Mesothelial cell of epicardium (in vitro differentiated cells): ENCODE results near the gene SCFD2. TPM values are rescaled to one million over a fixed set of nuclear protein-coding genes. Genes with fewer than 3 reads are reported as not detected.

ENCODE experiments used
- DNase-seq, 2 experiments: peaks; one replicate each; pipeline ENCODE4 v3.0.0; 2021; ENCODE audit warnings: low spot score in 2 of 2; ENCODE audit not compliant: unreplicated experiment in 2 of 2
- H3K27ac Mint-ChIP-seq: 2 replicates; pipeline ENCODE4 v1.8.0; 2021; ENCODE audit warnings: mixed read lengths
- H3K27me3 Mint-ChIP-seq: 2 replicates; pipeline ENCODE4 v1.8.0; 2021; ENCODE audit warnings: low read depth, mixed read lengths
- H3K36me3 Mint-ChIP-seq: 2 replicates; pipeline ENCODE4 v1.8.0; 2021; ENCODE audit warnings: mixed read lengths
- H3K4me1 Mint-ChIP-seq: 2 replicates; pipeline ENCODE4 v1.8.0; 2021; ENCODE audit warnings: mixed read lengths
- H3K4me3 Mint-ChIP-seq: 2 replicates; pipeline ENCODE4 v1.8.0; 2021; ENCODE audit warnings: mild to moderate bottlenecking, moderate library complexity, mixed read lengths
- H3K9me3 Mint-ChIP-seq: 2 replicates; pipeline ENCODE4 v1.8.0; 2021; ENCODE audit warnings: mixed read lengths
- CTCF ChIP-seq: fragments of 200-600 bp; sonication (generic); IDR thresholded peaks from one replicate; pipeline ENCODE4 v1.5.0; 2021; ENCODE audit warnings: antibody characterized with exemption; ENCODE audit not compliant: unreplicated experiment
- total RNA-seq: library from RNA; stranded (reverse); gene quantifications from 3 replicates; pipeline ENCODE4 v1.2.1, GENCODE V29; 2021

The SCFD2 gene
- total RNA-seq, 1 donor from 2014 or later: 15.6 TPM

- DNase-seq: no peak
- peaks cover 70% of the 10 kb centered on the region for H3K4me1 Mint-ChIP-seq
- H3K27me3 Mint-ChIP-seq: no peaks in the 10 kb centered on the region
- H3K4me3 Mint-ChIP-seq: no peak overlapping the region
- H3K9me3 Mint-ChIP-seq: no peaks in the 10 kb centered on the region
- H3K27ac Mint-ChIP-seq: peak overlapping the region; percentile 40
- H3K36me3 Mint-ChIP-seq: no peaks in the 10 kb centered on the region
- no peak for TF ChIP-seq CTCF
Observed at GRCh38 chr4:52990706-52991105, 375.2 kb downstream of the SCFD2 start.

GRCh38 chr4:52989865-52990264, 376.0 kb downstream of the SCFD2 start:
- H3K4me1 Mint-ChIP-seq: peaks cover 74% of the 10 kb centered on the region
- H3K4me3 Mint-ChIP-seq: no peak overlapping the region
- H3K36me3 Mint-ChIP-seq: no peaks in the 10 kb centered on the region
- H3K9me3 Mint-ChIP-seq: no peaks in the 10 kb centered on the region
- peak overlapping the region; percentile 31 for H3K27ac Mint-ChIP-seq
- DNase-seq: no peak
- no peak for TF ChIP-seq CTCF
- no peaks in the 10 kb centered on the region for H3K27me3 Mint-ChIP-seq

GRCh38 chr4:52987392-52988056, 378.3 kb downstream of the SCFD2 start:
- peak overlapping the region; percentile 1 for H3K4me3 Mint-ChIP-seq
- no peak for TF ChIP-seq CTCF
- no peaks in the 10 kb centered on the region for H3K9me3 Mint-ChIP-seq
- H3K27ac Mint-ChIP-seq: peak overlapping the region; percentile 89
- DNase-seq: no peak
- peaks cover 80% of the 10 kb centered on the region for H3K4me1 Mint-ChIP-seq
- no peaks in the 10 kb centered on the region for H3K36me3 Mint-ChIP-seq
- H3K27me3 Mint-ChIP-seq: no peaks in the 10 kb centered on the region

GRCh38 chr4:52984462-52984881, 381.4 kb downstream of the SCFD2 start:
- DNase-seq: no peak
- Mint-ChIP-seq H3K4me3 (no peak overlapping the region), H3K27me3 (no peaks in the 10 kb centered on the region), H3K4me1 (peaks cover 73% of the 10 kb centered on the region), H3K9me3 (no peaks in the 10 kb centered on the region), H3K36me3 (no peaks in the 10 kb centered on the region), H3K27ac (peak overlapping the region; percentile 27)
- TF ChIP-seq CTCF: no peak

DNA sequence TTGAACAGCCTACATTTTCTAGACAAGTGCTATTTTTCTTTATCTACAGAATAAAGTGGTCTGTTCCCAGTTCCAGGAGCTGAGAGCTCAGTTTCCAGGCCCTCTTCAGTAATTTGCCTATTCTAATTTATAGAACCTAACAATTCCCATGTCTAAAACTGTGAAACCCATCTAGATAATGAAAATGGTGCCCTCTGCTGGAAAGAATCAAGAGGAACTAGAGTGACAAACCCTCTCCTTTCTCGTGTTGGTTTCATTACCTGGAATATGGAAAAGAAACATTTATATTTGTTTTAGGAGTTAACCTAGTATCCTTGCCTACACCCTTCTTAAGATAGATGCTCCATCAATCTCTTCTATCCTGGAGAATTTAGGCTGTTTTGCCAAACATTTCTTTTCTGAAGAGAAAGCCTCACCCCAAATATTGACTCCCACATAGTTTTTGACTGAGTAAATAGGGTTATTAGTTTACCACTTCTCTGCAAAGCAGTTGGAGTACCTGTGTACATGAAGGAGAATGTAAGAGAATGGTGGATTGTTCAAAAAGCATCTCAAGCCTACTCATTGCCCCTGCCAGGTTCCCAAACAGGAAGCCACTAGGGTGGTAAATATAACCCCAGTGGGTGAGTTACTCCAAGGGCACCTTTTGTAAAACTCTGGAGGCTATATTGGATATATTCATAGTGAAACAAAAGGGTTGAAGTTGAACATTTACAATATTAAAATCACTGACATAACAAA, 382.1 kb downstream of the SCFD2 start:
- H3K36me3 Mint-ChIP-seq: no peaks in the 10 kb centered on the region
- no peaks in the 10 kb centered on the region for H3K9me3 Mint-ChIP-seq
- DNase-seq: no peak
- H3K4me3 Mint-ChIP-seq: no peak overlapping the region
- peak; percentile 82 for TF ChIP-seq CTCF
- H3K4me1 Mint-ChIP-seq: peaks cover 69% of the 10 kb centered on the region
- H3K27ac Mint-ChIP-seq: peak overlapping the region; percentile 71
- no peaks in the 10 kb centered on the region for H3K27me3 Mint-ChIP-seq
